ENCODE measurements around the gene C1QTNF5. TPM values are rescaled to one million over a fixed set of nuclear protein-coding genes. Genes with fewer than 3 reads are reported as not detected.

Gene C1QTNF5
- total and polyA plus RNA-seq, 2 experiments from 2014 or later = 4.5 to 27.9 TPM

GRCh38 chr11:119343726-119344125 is 3.0 kb upstream of the C1QTNF5 start:
- H3K36me3 ChIP-seq (ENCODE audit: low read depth) = no peaks in the 10 kb centered on the region
- H3K4me2 ChIP-seq (ENCODE audit: unreplicated experiment) = no peak overlapping the region
- H3K79me2 ChIP-seq (ENCODE audit: insufficient read depth) = no peaks in the 10 kb centered on the region
- H4K20me1 ChIP-seq (ENCODE audit: insufficient read depth) = no peaks in the 10 kb centered on the region
- H3F3A ChIP-seq (ENCODE audit: insufficient read depth) = peaks cover 9% of the 10 kb centered on the region; the same call in 1 of the 2 replicates
- TF ChIP-seq EZH2phosphoT487 (IDR thresholded peaks at IDR 0.05; ENCODE audit: insufficient read depth, low read depth) = no peak
- TF ChIP-seq EZH2 (IDR thresholded peaks at IDR 0.05; ENCODE audit: insufficient read depth, poor library complexity, severe bottlenecking) = no peak
- DNase-seq = no peak
- 88 to 90% methylated on average over 7 of the region's 7 CpGs for WGBS, 2 experiments (ENCODE audit: low coverage in 1 of 2, low lambda C conversion rate in 2 of 2, missing lambda C conversion rate in 2 of 2)
- no peak overlapping the region for H3K27ac ChIP-seq
- peaks cover 13% of the 10 kb centered on the region for H3K4me1 ChIP-seq (ENCODE audit: insufficient read depth)
- H3K4me3 ChIP-seq = no peak overlapping the region
- H2AFZ ChIP-seq = no peak overlapping the region
- H3K9me2 ChIP-seq (ENCODE audit: insufficient read depth) = no peaks in the 10 kb centered on the region
- in situ Hi-C loops (cut with MboI) = no loop called here
- no peaks in the 10 kb centered on the region for H3K27me3 ChIP-seq (replicated peaks; ENCODE audit: insufficient read depth)
- no peak overlapping the region for H3K9ac ChIP-seq
- no peaks in the 10 kb centered on the region for H3K9me3 ChIP-seq (ENCODE audit: low read depth)

- Histone ChIP-seq H3K9me3 (ENCODE audit: low read depth) (no peaks in the 10 kb centered on the region), H3K4me1 (ENCODE audit: insufficient read depth) (peaks cover 22% of the 10 kb centered on the region), H3K9me2 (ENCODE audit: insufficient read depth) (no peaks in the 10 kb centered on the region), H3K79me2 (ENCODE audit: insufficient read depth) (no peaks in the 10 kb centered on the region; the same call in 1 of the 2 replicates), H2AFZ (no peak overlapping the region), H4K20me1 (ENCODE audit: insufficient read depth) (no peaks in the 10 kb centered on the region), H3K36me3 (ENCODE audit: low read depth) (no peaks in the 10 kb centered on the region), H3K4me2 (ENCODE audit: unreplicated experiment) (no peak overlapping the region), H3K9ac (no peak overlapping the region), H3K27me3 (replicated peaks; ENCODE audit: insufficient read depth) (no peaks in the 10 kb centered on the region), H3K27ac (no peak overlapping the region), H3F3A (ENCODE audit: insufficient read depth) (peaks cover 11% of the 10 kb centered on the region; the same call in 1 of the 2 replicates), H3K4me3 (no peak overlapping the region)
- in situ Hi-C loops (cut with MboI) = no loop called here
- TF ChIP-seq EZH2 (IDR thresholded peaks at IDR 0.05; ENCODE audit: insufficient read depth, poor library complexity, severe bottlenecking) (no peak), EZH2phosphoT487 (IDR thresholded peaks at IDR 0.05; ENCODE audit: insufficient read depth, low read depth) (no peak)
- 76 to 80% methylated on average over 10 of the region's 10 CpGs for WGBS, 2 experiments (ENCODE audit: low coverage in 1 of 2, low lambda C conversion rate in 2 of 2, missing lambda C conversion rate in 2 of 2)
- DNase-seq = no peak
These were observed 1.9 kb upstream of the C1QTNF5 start for GRCh38 chr11:119342362-119343130.

- Histone ChIP-seq H3K4me1 (ENCODE audit: insufficient read depth) (peaks cover 22% of the 10 kb centered on the region), H3K27me3 (replicated peaks; ENCODE audit: insufficient read depth) (no peaks in the 10 kb centered on the region), H2AFZ (no peak overlapping the region), H3F3A (ENCODE audit: insufficient read depth) (peaks cover 10% of the 10 kb centered on the region; the same call in 1 of the 2 replicates), H3K27ac (no peak overlapping the region), H3K4me3 (no peak overlapping the region), H3K79me2 (ENCODE audit: insufficient read depth) (peaks cover 2% of the 10 kb centered on the region; the same call in 1 of the 2 replicates), H3K36me3 (ENCODE audit: low read depth) (no peaks in the 10 kb centered on the region), H3K9me3 (ENCODE audit: low read depth) (no peaks in the 10 kb centered on the region), H4K20me1 (ENCODE audit: insufficient read depth) (no peaks in the 10 kb centered on the region), H3K9ac (no peak overlapping the region), H3K9me2 (ENCODE audit: insufficient read depth) (no peaks in the 10 kb centered on the region), H3K4me2 (ENCODE audit: unreplicated experiment) (no peak overlapping the region)
- TF ChIP-seq EZH2 (IDR thresholded peaks at IDR 0.05; ENCODE audit: insufficient read depth, poor library complexity, severe bottlenecking) = no peak
- TF ChIP-seq EZH2phosphoT487 (IDR thresholded peaks at IDR 0.05; ENCODE audit: insufficient read depth, low read depth) = no peak
- no peak for DNase-seq
- in situ Hi-C loops (cut with MboI) = no loop called here
- 94 to 98% methylated on average over 7 of the region's 7 CpGs for WGBS, 2 experiments (ENCODE audit: low coverage in 1 of 2, low lambda C conversion rate in 2 of 2, missing lambda C conversion rate in 2 of 2)
These were observed 1.3 kb upstream of the C1QTNF5 start for GRCh38 chr11:119342023-119342300.

GRCh38 chr11:119341222-119342022 is 739 bp upstream of the C1QTNF5 start:
- Histone ChIP-seq H3K9ac (peak overlapping the region; percentile 75; the same call in 1 of the 2 replicates), H3K27me3 (replicated peaks; ENCODE audit: insufficient read depth) (no peaks in the 10 kb centered on the region), H3F3A (ENCODE audit: insufficient read depth) (peaks cover 9% of the 10 kb centered on the region; the same call in 1 of the 2 replicates), H3K27ac (no peak overlapping the region), H3K4me3 (0 out of 2 replicates have a peak overlapping the region, but pooled peaks have one; percentile 75), H4K20me1 (ENCODE audit: insufficient read depth) (no peaks in the 10 kb centered on the region), H3K9me3 (ENCODE audit: low read depth) (no peaks in the 10 kb centered on the region), H3K36me3 (ENCODE audit: low read depth) (no peaks in the 10 kb centered on the region), H3K4me2 (ENCODE audit: unreplicated experiment) (peak overlapping the region; percentile 82), H2AFZ (no peak overlapping the region), H3K9me2 (ENCODE audit: insufficient read depth) (no peaks in the 10 kb centered on the region), H3K79me2 (ENCODE audit: insufficient read depth) (peaks cover 8% of the 10 kb centered on the region), H3K4me1 (ENCODE audit: insufficient read depth) (peaks cover 19% of the 10 kb centered on the region; the same call in 1 of the 2 replicates)
- in situ Hi-C loops (cut with MboI) = no loop called here
- no peak for TF ChIP-seq EZH2phosphoT487 (IDR thresholded peaks at IDR 0.05; ENCODE audit: insufficient read depth, low read depth)
- TF ChIP-seq EZH2 (IDR thresholded peaks at IDR 0.05; ENCODE audit: insufficient read depth, poor library complexity, severe bottlenecking) = no peak
- no peak for DNase-seq
- 89 to 90% methylated on average over 14 to 16 of the region's 16 CpGs for WGBS, 2 experiments (ENCODE audit: low coverage in 1 of 2, low lambda C conversion rate in 2 of 2, missing lambda C conversion rate in 2 of 2)

Data from GM23248 (cell line).